Thyroid gland (tissue), 4 donors: ENCODE measurements around the gene ADCY7. TPM values are rescaled to one million over a fixed set of nuclear protein-coding genes. Genes with fewer than 3 reads are reported as not detected.

Experiments used
- DNase-seq, 2 donors: peaks; one replicate each; pipeline ENCODE4 v3.0.0-alpha.2; 2019
- H3K27ac ChIP-seq, 3 donors: fragments of 200-600 bp; sonication (generic); 1 replicate in 2 of 3; 2 replicates in 1 of 3; pipeline ENCODE4 v1.5.1; 2016 to 2019; ENCODE audit warnings: mild to moderate bottlenecking in 1 of 3, moderate library complexity in 1 of 3
- H3K27me3 ChIP-seq: fragments of 200-600 bp; sonication (generic); one replicate; pipeline ENCODE4 v1.5.1; 2019
- H3K36me3 ChIP-seq, 2 donors: fragments of 200-600 bp; sonication (generic); one replicate each; pipeline ENCODE4 v1.5.1; 2016 to 2019
- H3K4me1 ChIP-seq, 2 donors: fragments of 200-600 bp; sonication (generic); one replicate each; pipeline ENCODE4 v1.5.1; 2017 to 2019
- H3K4me3 ChIP-seq, 3 donors: fragments of 200-600 bp; sonication (generic); replicated peaks in 1 of 3; 1 replicate in 2 of 3; 2 replicates in 1 of 3; pipeline ENCODE4 v1.5.1; 2016; ENCODE audit warnings: mild to moderate bottlenecking in 1 of 3
- H3K9me3 ChIP-seq: fragments of 200-600 bp; sonication (generic); one replicate; pipeline ENCODE4 v1.5.1; 2017
- POLR2A ChIP-seq, 2 donors: fragments of 450-650 bp; IDR thresholded peaks; one replicate each; pipeline ENCODE4 v1.6.1; 2017; ENCODE audit warnings: antibody characterized with exemption in 2 of 2, mild to moderate bottlenecking in 2 of 2, moderate library complexity in 1 of 2
- WGBS, 2 donors: methylation state at CpG; one replicate each; pipeline ENCODE4 v1.1.5; 2017; 5-methylcytosine and 5-hydroxymethylcytosine counted together
- intact Hi-C: fragments of 100-400 bp; cut with DNase I; formaldehyde crosslinking; loops from one replicate; pipeline ENCODE4 v1.15.1; 2023
- total RNA-seq, 4 donors: library from RNA; depleted of rRNA; stranded (reverse); fragments of >200 nt; gene quantifications; one replicate each; pipeline ENCODE4 v1.2.3, GENCODE V29; 2016
- TF ChIP-seq, protein P1 (sequence below), 6 experiments: fragments of 200-600 bp in 3 of 6; fragments of 450-650 bp in 3 of 6; sonication (generic) in 3 of 6; IDR thresholded peaks; one replicate each; pipeline ENCODE4 v1.5.1; 2016 to 2019; ENCODE audit warnings: antibody characterized with exemption in 6 of 6, mild to moderate bottlenecking in 2 of 6, inconsistent platforms in 1 of 6, moderate library complexity in 1 of 6

ADCY7 gene
- total RNA-seq, 4 donors from 2014 or later: 4.2 to 8.2 (median 7.1) TPM

DNA sequence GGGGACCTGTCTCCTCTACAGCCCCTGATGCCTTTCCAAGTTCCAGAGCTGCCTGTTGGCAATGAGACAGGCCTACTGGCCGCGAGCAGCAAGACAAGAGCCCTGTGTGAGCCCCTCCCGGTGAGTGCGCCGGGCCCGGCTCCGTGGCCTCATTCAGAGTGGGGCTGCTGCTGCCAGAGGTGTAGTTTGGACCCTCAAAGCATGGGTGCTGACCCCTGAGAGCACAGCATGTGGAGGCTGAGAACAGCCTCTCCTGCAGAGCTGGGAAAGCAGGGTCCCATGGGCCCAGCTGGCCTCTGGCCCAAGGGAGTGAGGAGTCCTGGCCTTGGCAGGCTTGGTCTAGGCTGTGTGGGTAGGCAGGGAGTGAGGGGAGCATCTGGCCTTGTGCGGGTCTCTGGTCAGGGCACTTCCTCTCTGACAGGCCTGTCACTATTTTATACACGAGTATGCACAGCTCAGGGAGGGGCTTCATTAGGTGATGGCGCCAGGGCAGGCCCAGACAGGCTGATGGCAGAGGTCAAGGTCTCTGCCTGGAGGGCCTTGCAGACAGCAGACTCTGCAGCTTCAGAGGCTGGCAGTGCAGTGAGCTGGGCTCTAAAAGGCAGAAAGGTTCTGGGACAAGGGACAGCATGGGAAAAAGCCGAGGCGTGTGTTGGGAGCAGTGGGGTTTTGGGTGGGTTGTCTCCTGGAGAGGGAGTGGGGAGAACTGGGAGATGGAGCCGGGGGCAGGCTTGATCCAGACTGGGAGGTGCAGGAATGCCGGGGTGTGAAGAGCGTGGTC lies 43.4 kb downstream of the ADCY7 start:
- no peaks in the 10 kb centered on the region for H3K4me1 ChIP-seq
- no peak for DNase-seq
- peaks cover 0 to 8% of the 10 kb centered on the region in 2 donors for H3K36me3 ChIP-seq
- no peak for TF ChIP-seq POLR2A (IDR thresholded peaks at IDR 0.05)
- TF ChIP-seq, protein P1, sequence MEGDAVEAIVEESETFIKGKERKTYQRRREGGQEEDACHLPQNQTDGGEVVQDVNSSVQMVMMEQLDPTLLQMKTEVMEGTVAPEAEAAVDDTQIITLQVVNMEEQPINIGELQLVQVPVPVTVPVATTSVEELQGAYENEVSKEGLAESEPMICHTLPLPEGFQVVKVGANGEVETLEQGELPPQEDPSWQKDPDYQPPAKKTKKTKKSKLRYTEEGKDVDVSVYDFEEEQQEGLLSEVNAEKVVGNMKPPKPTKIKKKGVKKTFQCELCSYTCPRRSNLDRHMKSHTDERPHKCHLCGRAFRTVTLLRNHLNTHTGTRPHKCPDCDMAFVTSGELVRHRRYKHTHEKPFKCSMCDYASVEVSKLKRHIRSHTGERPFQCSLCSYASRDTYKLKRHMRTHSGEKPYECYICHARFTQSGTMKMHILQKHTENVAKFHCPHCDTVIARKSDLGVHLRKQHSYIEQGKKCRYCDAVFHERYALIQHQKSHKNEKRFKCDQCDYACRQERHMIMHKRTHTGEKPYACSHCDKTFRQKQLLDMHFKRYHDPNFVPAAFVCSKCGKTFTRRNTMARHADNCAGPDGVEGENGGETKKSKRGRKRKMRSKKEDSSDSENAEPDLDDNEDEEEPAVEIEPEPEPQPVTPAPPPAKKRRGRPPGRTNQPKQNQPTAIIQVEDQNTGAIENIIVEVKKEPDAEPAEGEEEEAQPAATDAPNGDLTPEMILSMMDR (IDR thresholded peaks at IDR 0.05): no peak
- intact Hi-C loops: loop anchor here (10.0 kb wide), 1 partner anchor 55 kb away; no protein-coding TSS in a partner anchor
- WGBS, 2 donors: 63 to 78% methylated on average over 7 to 15 of the region's 15 CpGs
- H3K27ac ChIP-seq: no peak overlapping the region
- H3K4me3 ChIP-seq: no peak overlapping the region
- H3K9me3 ChIP-seq: no peaks in the 10 kb centered on the region
- no peaks in the 10 kb centered on the region for H3K27me3 ChIP-seq

DNA sequence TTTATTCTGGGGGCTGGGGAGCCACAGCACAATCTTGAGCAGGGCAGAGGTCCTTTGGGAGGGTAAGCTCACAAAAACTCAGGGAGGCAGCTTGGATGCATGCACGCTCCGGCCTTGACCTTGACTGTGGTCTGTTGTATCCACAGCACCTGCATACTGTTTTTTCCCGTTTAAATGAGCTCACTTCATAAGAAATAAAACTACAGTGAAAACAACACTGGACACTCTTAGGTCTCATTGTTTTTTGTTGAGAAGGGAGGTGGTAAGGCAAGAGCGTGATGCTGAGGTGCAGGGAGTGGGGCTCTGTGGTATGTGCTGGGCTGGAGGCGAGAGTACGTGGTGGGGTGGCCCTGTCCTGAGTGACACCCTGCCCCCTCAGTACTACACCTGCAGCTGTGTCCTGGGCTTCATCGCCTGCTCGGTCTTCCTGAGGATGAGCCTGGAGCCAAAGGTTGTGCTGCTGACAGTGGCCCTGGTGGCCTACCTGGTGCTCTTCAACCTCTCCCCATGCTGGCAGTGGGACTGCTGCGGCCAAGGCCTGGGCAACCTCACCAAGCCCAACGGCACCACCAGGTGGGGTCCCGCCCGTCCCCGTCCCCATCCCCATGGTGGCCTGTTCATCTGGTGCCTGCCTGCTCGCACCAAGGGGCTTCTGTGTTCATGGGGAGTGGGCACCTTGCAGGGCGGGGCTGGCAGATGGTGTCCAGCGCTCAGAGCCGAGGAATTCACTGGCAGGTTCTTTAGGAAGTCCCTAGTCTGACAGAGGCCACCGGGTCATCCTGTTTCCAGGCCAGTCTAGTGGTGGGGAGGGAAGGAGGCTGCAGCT lies 44.2 kb downstream of the ADCY7 start:
- H3K4me1 ChIP-seq: no peaks in the 10 kb centered on the region
- peaks cover 0 to 16% of the 10 kb centered on the region in 2 donors for H3K36me3 ChIP-seq
- WGBS, 2 donors: 80 to 88% methylated on average over 12 of the region's 18 CpGs
- no peak for TF ChIP-seq POLR2A (IDR thresholded peaks at IDR 0.05)
- TF ChIP-seq, protein P1 (IDR thresholded peaks at IDR 0.05): no peak
- DNase-seq: no peak
- no peak overlapping the region for H3K27ac ChIP-seq
- no peaks in the 10 kb centered on the region for H3K27me3 ChIP-seq
- H3K9me3 ChIP-seq: no peaks in the 10 kb centered on the region
- no peak overlapping the region for H3K4me3 ChIP-seq
- intact Hi-C loops: loop anchor here (10.0 kb wide), 1 partner anchor 56 kb away; no protein-coding TSS in a partner anchor

DNA sequence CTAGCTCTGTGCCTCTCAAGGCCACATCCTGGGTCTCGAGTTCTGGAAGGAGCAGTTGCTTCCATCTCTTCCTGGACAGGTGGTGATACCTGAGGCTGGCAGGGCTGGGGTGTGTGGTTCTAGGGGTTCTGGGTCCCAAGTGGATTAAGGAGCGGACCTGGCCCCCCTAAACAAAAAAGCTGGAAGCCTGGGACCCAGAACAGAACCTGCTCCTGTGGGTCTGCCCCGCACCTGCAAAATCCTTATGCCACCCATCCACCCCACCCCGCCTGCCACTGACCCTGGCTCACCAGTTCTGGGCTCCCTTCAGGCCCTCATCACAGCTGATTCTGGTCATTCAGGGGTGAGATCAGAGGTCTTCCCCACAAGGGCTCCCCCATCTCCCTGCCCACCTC lies 44.8 kb downstream of the ADCY7 start:
- no peak for TF ChIP-seq POLR2A (IDR thresholded peaks at IDR 0.05)
- TF ChIP-seq, protein P1 (IDR thresholded peaks at IDR 0.05): no peak
- DNase-seq: no peak
- no peaks in the 10 kb centered on the region for H3K9me3 ChIP-seq
- H3K4me1 ChIP-seq: no peaks in the 10 kb centered on the region
- 81 to 92% methylated on average over 3 to 4 of the region's 4 CpGs for WGBS, 2 donors
- no peak overlapping the region for H3K27ac ChIP-seq
- no peaks in the 10 kb centered on the region for H3K27me3 ChIP-seq
- H3K36me3 ChIP-seq: peaks cover 0 to 22% of the 10 kb centered on the region in 2 donors
- intact Hi-C loops: loop anchor here (10.0 kb wide), 1 partner anchor 56 kb away; no protein-coding TSS in a partner anchor
- no peak overlapping the region for H3K4me3 ChIP-seq

DNA sequence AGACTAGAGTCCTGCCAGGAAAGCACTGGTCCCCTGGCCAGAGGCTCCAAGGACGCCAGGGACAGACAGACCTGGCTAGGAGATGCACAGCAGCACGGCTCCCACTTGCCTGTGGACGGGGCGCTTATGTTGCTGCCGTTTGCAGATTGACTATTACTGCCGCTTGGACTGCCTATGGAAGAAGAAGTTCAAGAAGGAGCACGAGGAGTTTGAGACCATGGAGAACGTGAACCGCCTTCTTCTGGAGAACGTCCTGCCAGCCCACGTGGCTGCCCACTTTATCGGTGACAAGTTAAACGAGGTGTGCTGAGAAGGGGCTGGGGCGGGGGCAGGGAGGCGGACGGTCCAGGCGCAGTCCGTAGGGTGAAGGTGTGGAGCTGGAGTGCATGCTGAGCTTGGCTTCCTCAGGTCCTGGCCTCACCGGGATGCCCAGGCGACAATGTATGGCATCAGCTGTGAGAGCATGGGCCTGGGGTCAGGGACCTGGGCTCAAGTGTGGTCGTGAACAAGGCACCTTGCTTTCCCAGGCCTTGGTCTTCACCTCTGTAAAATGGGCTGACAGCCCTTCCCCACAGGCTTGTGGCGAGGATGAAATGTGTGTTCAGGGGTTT lies 45.6 kb downstream of the ADCY7 start:
- Histone ChIP-seq H3K27me3 (no peaks in the 10 kb centered on the region), H3K9me3 (no peaks in the 10 kb centered on the region), H3K27ac (no peak overlapping the region), H3K4me1 (no peaks in the 10 kb centered on the region), H3K36me3 (peaks cover 6 to 31% of the 10 kb centered on the region in 2 donors), H3K4me3 (no peak overlapping the region)
- intact Hi-C loops: loop anchor here (10.0 kb wide), 1 partner anchor 57 kb away; no protein-coding TSS in a partner anchor
- 76 to 82% methylated on average over 19 to 22 of the region's 22 CpGs for WGBS, 2 donors
- DNase-seq: no peak
- TF ChIP-seq, protein P1 (IDR thresholded peaks at IDR 0.05): no peak
- TF ChIP-seq POLR2A (IDR thresholded peaks at IDR 0.05): no peak
